SU-DHL-6 (cell line): ENCODE measurements around the gene ATP10A.

Experiments
- H2AFZ ChIP-seq: fragments of 200-600 bp; sonication (generic); 2 replicates; pipeline ENCODE4 v1.6.1; 2014; ENCODE audit warnings: low read depth, mild to moderate bottlenecking, moderate library complexity, mixed read lengths, antibody characterized with exemption, low read length; ENCODE audit not compliant: severe bottlenecking
- H3F3A ChIP-seq: fragments of 200-600 bp; shearing (Covaris generic); 2 replicates; pipeline ENCODE4 v1.6.0; 2016; ENCODE audit warnings: antibody characterized with exemption, mild to moderate bottlenecking; ENCODE audit not compliant: insufficient read depth
- H3K27ac ChIP-seq: fragments of 200-600 bp; sonication (generic); 2 replicates; pipeline ENCODE4 v1.5.1; 2016; ENCODE audit warnings: low read depth, mild to moderate bottlenecking, low read length, moderate library complexity, mixed read lengths
- H3K27me3 ChIP-seq: fragments of 200-600 bp; sonication (generic), shearing (Covaris generic); 2 replicates; pipeline ENCODE4 v1.6.0; 2014; ENCODE audit warnings: mild to moderate bottlenecking, low read length
- H3K36me3 ChIP-seq: fragments of 200-600 bp; sonication (generic); 2 replicates; pipeline ENCODE4 v1.6.1; 2014; ENCODE audit warnings: mild to moderate bottlenecking, low read length, mixed read lengths
- H3K4me2 ChIP-seq: fragments of 300-600, 200-600 bp; shearing (Covaris generic), sonication (generic); 2 replicates; pipeline ENCODE4 v1.6.0; 2014; ENCODE audit warnings: low read length, low read depth, mild to moderate bottlenecking; ENCODE audit not compliant: poor library complexity, severe bottlenecking
- H3K4me3 ChIP-seq: fragments of 200-600 bp; sonication (generic); 2 replicates; pipeline ENCODE4 v1.5.1; 2014; ENCODE audit warnings: antibody characterized with exemption, low read length, mild to moderate bottlenecking, mixed read lengths; ENCODE audit not compliant: insufficient read depth, poor library complexity, severe bottlenecking
- H3K79me2 ChIP-seq: fragments of 200-600 bp; sonication (generic); 2 replicates; pipeline ENCODE4 v1.6.1; 2014; ENCODE audit warnings: mild to moderate bottlenecking, low read length, moderate library complexity; ENCODE audit not compliant: insufficient read depth
- H3K9ac ChIP-seq: fragments of 200-600 bp; sonication (generic); 2 replicates; pipeline ENCODE4 v1.7.0; 2014; ENCODE audit warnings: mild to moderate bottlenecking, low read length
- H3K9me2 ChIP-seq: fragments of 200-600 bp; sonication (generic); replicated peaks from 2 replicates; pipeline ENCODE4 v1.6.1; 2014; ENCODE audit warnings: low read length; ENCODE audit not compliant: insufficient read depth
- H3K9me3 ChIP-seq: fragments of 200-600 bp; sonication (generic); 2 replicates; pipeline ENCODE4 v1.6.1; 2014; ENCODE audit warnings: low read length, mixed read lengths; ENCODE audit not compliant: insufficient read depth
- H4K20me1 ChIP-seq: fragments of 200-600 bp; sonication (generic); 2 replicates; pipeline ENCODE4 v1.6.1; 2014; ENCODE audit warnings: low read depth, mild to moderate bottlenecking, antibody characterized with exemption, low read length, moderate library complexity, mixed read lengths
- EZH2phosphoT487 ChIP-seq: fragments of 200-600 bp; sonication (generic), shearing (Covaris generic); conservative IDR thresholded peaks from 2 replicates; pipeline ENCODE4 v1.6.1; 2018; ENCODE audit warnings: mild to moderate bottlenecking, antibody characterized with exemption, low read length, moderate library complexity, mixed read lengths
- TF ChIP-seq, protein P1 (sequence below): fragments of 200-600 bp; sonication (generic); IDR thresholded peaks from one replicate; pipeline ENCODE4 v1.5.1; 2017; ENCODE audit warnings: antibody characterized with exemption, mild to moderate bottlenecking, low read length, moderate library complexity; ENCODE audit not compliant: insufficient read depth, poor library complexity, severe bottlenecking

ATP10A gene

GRCh38 chr15:25697586-25697985, 165.5 kb downstream of the ATP10A start:
- H3K79me2 ChIP-seq = no peaks in the 10 kb centered on the region
- H3K9me3 ChIP-seq = no peaks in the 10 kb centered on the region
- H3K9ac ChIP-seq = no peak overlapping the region
- no peaks in the 10 kb centered on the region for H3K9me2 ChIP-seq
- H3K27me3 ChIP-seq = no peaks in the 10 kb centered on the region
- H4K20me1 ChIP-seq = no peaks in the 10 kb centered on the region
- H2AFZ ChIP-seq = no peak overlapping the region
- H3F3A ChIP-seq = no peaks in the 10 kb centered on the region
- H3K4me3 ChIP-seq = no peak overlapping the region
- no peaks in the 10 kb centered on the region for H3K36me3 ChIP-seq
- H3K4me2 ChIP-seq = no peak overlapping the region
- no peak overlapping the region for H3K27ac ChIP-seq
- TF ChIP-seq, protein P1, sequence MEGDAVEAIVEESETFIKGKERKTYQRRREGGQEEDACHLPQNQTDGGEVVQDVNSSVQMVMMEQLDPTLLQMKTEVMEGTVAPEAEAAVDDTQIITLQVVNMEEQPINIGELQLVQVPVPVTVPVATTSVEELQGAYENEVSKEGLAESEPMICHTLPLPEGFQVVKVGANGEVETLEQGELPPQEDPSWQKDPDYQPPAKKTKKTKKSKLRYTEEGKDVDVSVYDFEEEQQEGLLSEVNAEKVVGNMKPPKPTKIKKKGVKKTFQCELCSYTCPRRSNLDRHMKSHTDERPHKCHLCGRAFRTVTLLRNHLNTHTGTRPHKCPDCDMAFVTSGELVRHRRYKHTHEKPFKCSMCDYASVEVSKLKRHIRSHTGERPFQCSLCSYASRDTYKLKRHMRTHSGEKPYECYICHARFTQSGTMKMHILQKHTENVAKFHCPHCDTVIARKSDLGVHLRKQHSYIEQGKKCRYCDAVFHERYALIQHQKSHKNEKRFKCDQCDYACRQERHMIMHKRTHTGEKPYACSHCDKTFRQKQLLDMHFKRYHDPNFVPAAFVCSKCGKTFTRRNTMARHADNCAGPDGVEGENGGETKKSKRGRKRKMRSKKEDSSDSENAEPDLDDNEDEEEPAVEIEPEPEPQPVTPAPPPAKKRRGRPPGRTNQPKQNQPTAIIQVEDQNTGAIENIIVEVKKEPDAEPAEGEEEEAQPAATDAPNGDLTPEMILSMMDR = no peak

- TF ChIP-seq, protein P1 = no peak
- TF ChIP-seq EZH2phosphoT487 = no peak
- no peaks in the 10 kb centered on the region for H3K79me2 ChIP-seq
These were observed 167.0 kb downstream of the ATP10A start for GRCh38 chr15:25695875-25696760.

GRCh38 chr15:25694823-25695312, 168.3 kb downstream of the ATP10A start:
- no peak overlapping the region for H3K4me2 ChIP-seq
- no peaks in the 10 kb centered on the region for H3K27me3 ChIP-seq
- no peaks in the 10 kb centered on the region for H4K20me1 ChIP-seq
- H2AFZ ChIP-seq = no peak overlapping the region
- no peak overlapping the region for H3K4me3 ChIP-seq
- no peaks in the 10 kb centered on the region for H3F3A ChIP-seq
- H3K9me2 ChIP-seq = no peaks in the 10 kb centered on the region
- no peaks in the 10 kb centered on the region for H3K79me2 ChIP-seq
- H3K9me3 ChIP-seq = no peaks in the 10 kb centered on the region
- no peaks in the 10 kb centered on the region for H3K36me3 ChIP-seq
- H3K27ac ChIP-seq = no peak overlapping the region
- H3K9ac ChIP-seq = no peak overlapping the region
- no peak for TF ChIP-seq EZH2phosphoT487
- TF ChIP-seq, protein P1 = no peak

More at GRCh38 chr15:25695875-25696760, 167.0 kb downstream of the ATP10A start:
- H3K27ac ChIP-seq = no peak overlapping the region
- no peaks in the 10 kb centered on the region for H3K9me2 ChIP-seq
- H2AFZ ChIP-seq = no peak overlapping the region
- H3F3A ChIP-seq = no peaks in the 10 kb centered on the region
- no peak overlapping the region for H3K4me3 ChIP-seq
- no peaks in the 10 kb centered on the region for H4K20me1 ChIP-seq
- no peak overlapping the region for H3K4me2 ChIP-seq
- no peaks in the 10 kb centered on the region for H3K9me3 ChIP-seq
- no peak overlapping the region for H3K9ac ChIP-seq
- H3K36me3 ChIP-seq = no peaks in the 10 kb centered on the region
- H3K27me3 ChIP-seq = no peaks in the 10 kb centered on the region
